Adipocyte (in vitro differentiated cells): ENCODE data around the gene DES.

Experiments used
- DNase-seq: peaks from one replicate; pipeline ENCODE4 v3.0.0-alpha.2; 2015; ENCODE audit warnings: low read depth
- H3K27me3 ChIP-seq: replicated peaks from 2 replicates; pipeline ENCODE4 v1.7.0; 2013; ENCODE audit warnings: mild to moderate bottlenecking, low read length, moderate library complexity; ENCODE audit not compliant: control insufficient read depth, insufficient read depth
- H3K36me3 ChIP-seq: 2 replicates; pipeline ENCODE4 v1.7.0; 2013; ENCODE audit warnings: low read length, mild to moderate bottlenecking, moderate library complexity; ENCODE audit not compliant: control insufficient read depth, insufficient read depth, severe bottlenecking
- H3K4me1 ChIP-seq: 2 replicates; pipeline ENCODE4 v1.7.0; 2013; ENCODE audit warnings: mild to moderate bottlenecking, low read length, moderate library complexity; ENCODE audit not compliant: control insufficient read depth, insufficient read depth
- H3K4me3 ChIP-seq: 2 replicates; pipeline ENCODE4 v1.7.0; 2013; ENCODE audit warnings: mild to moderate bottlenecking, low read length, moderate library complexity
- H3K9ac ChIP-seq: 2 replicates; pipeline ENCODE4 v1.7.0; 2013; ENCODE audit warnings: mild to moderate bottlenecking, low read length, moderate library complexity
- H3K9me3 ChIP-seq: 2 replicates; pipeline ENCODE4 v1.7.0; 2013; ENCODE audit warnings: mild to moderate bottlenecking, low read length, moderate library complexity; ENCODE audit not compliant: control insufficient read depth

The DES gene

GRCh38 chr2:219451661-219452360 is 33.6 kb downstream of the DES start:
- Histone ChIP-seq H3K27me3 (no peaks in the 10 kb centered on the region), H3K4me1 (peaks cover 28% of the 10 kb centered on the region), H3K9ac (peak overlapping the region; percentile 62), H3K9me3 (no peaks in the 10 kb centered on the region), H3K36me3 (no peaks in the 10 kb centered on the region), H3K4me3 (no peak overlapping the region)
- DNase-seq = no peak

DNA sequence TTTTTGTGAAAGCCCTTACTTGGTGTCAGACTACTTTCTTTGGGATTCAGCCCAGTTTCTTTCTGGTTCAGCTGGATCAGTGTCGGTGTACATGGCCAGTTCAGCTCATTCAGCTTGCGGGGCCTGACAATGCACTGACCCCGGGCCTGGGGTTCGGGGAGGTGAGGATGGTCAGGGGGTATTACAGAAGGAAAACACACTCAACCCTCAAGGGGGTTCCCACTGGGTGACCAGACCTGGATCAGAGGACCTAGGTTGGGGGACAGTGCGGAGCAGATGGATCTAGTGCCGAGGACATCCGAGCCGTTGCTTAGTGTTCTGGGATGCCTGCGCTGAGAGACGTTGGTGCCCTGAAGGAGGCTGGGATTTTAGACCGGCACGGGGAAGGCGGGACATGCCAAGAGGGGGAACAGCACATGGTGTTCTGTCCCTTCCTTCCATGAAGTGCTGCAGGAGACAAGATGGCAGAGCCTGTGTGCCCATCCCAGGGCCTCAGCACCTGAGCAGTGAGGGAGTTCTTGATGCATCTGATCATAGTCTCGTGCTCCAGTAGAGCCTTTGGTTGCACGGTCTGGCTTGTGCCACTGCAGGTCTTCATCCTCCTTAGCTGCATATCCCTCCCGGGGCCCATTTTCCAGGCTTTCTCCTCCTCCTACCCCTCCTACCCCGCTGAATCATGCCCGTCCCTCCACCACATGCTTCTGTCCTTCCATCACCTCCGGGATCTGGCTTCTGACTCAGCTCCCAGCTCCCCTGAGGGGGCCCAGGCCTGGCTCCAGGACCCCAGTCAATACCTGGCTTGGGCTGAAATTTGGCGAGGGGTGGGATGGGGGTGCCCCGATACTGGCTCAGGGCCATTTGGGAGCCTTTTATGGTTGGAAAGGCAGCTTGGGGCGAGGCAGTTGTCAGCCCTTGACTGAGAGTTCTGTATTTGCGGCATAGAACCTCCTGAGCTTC is 34.5 kb downstream of the DES start:
- no peaks in the 10 kb centered on the region for H3K36me3 ChIP-seq
- no peaks in the 10 kb centered on the region for H3K27me3 ChIP-seq
- H3K9me3 ChIP-seq = no peaks in the 10 kb centered on the region
- peak overlapping the region; percentile 86 for H3K9ac ChIP-seq
- peak; percentile 96 for DNase-seq
- peak overlapping the region; percentile 66 for H3K4me3 ChIP-seq
- H3K4me1 ChIP-seq = peaks cover 28% of the 10 kb centered on the region

DNA sequence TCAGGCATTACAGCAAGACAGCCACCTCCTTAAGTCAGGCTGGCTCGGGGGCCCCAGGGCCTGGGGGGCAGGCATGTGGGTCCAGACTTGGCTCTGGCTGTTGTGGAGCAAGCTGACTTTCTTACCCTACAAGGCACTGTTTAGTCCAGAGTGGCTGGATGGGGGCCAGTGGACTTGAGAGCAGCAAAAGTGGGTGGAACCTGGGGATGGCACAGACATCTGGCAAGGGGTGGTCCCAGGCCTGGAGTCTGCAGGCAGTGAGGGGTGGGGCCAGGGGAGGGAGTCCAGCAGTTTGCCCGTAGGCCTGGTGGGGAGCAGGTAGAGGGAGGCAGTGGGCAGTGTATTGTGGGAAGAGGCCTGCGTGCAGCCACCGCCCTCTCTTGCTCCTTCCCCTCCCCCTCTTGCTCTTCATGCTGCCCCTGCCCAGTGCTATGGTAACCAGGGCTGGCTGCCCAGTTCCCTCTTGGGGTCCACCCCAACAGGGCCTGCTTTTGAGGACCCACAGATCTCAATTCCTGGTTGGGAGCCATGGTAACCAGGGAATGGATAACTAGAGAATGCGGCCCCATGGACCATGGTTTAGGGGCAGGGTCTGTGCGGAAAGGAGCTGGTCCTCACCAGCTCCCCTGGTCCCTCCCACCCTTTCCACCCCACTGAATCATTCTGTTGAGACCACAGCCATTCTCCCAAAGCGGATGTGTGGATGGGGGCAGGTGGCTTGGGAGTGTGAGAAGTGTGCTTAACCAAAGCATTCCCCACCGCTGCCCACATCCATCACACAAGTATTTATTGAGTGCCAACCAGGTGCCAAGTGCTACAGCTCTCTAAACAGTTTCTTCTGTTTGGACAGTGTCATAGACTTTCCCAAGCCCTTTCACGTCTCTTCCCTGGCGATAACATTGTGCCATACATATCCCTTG is 35.8 kb downstream of the DES start:
- Histone ChIP-seq H3K4me3 (peak overlapping the region; percentile 66), H3K27me3 (no peaks in the 10 kb centered on the region), H3K36me3 (no peaks in the 10 kb centered on the region), H3K9ac (peak overlapping the region; percentile 86), H3K4me1 (peaks cover 28% of the 10 kb centered on the region), H3K9me3 (no peaks in the 10 kb centered on the region)
- peak; percentile 90 for DNase-seq

DNA sequence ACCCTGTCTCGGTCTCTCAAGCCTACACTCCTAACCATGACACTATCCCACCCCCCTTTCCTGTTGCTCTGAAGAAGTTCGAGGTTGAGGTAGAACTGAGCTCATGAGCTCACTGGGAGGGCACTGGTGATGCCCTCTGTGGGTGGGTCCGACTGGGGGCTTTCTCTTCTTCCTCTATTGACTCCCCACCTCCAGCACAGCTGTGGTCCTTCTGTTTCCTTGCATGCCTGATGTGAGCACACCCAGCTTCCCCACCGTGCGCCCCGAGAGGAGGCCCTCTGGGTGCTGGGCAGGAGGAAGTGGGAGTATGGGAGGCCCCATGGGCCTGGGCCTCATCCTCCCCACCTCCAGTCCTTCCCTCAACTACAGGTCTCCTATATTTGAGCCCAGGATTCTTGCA is 37.4 kb downstream of the DES start:
- DNase-seq = no peak
- Histone ChIP-seq H3K9me3 (no peaks in the 10 kb centered on the region), H3K9ac (no peak overlapping the region), H3K4me1 (peaks cover 40% of the 10 kb centered on the region), H3K36me3 (no peaks in the 10 kb centered on the region), H3K27me3 (no peaks in the 10 kb centered on the region), H3K4me3 (no peak overlapping the region)

GRCh38 chr2:219457784-219458369 is 39.7 kb downstream of the DES start:
- no peaks in the 10 kb centered on the region for H3K27me3 ChIP-seq
- H3K4me1 ChIP-seq = peaks cover 34% of the 10 kb centered on the region
- DNase-seq = no peak
- no peaks in the 10 kb centered on the region for H3K36me3 ChIP-seq
- no peak overlapping the region for H3K4me3 ChIP-seq
- no peaks in the 10 kb centered on the region for H3K9me3 ChIP-seq
- H3K9ac ChIP-seq = no peak overlapping the region

- H3K4me1 ChIP-seq = peaks cover 23% of the 10 kb centered on the region
- H3K36me3 ChIP-seq = peaks cover under 1% of the 10 kb centered on the region
- no peaks in the 10 kb centered on the region for H3K9me3 ChIP-seq
- H3K4me3 ChIP-seq = no peak overlapping the region
- no peak for DNase-seq
- H3K27me3 ChIP-seq = no peaks in the 10 kb centered on the region
- peak overlapping the region; percentile 62 for H3K9ac ChIP-seq
Observed at GRCh38 chr2:219458996-219459395, 40.8 kb downstream of the DES start.

GRCh38 chr2:219459460-219460311 is 41.5 kb downstream of the DES start:
- Histone ChIP-seq H3K4me1 (peaks cover 20% of the 10 kb centered on the region), H3K27me3 (no peaks in the 10 kb centered on the region), H3K9me3 (no peaks in the 10 kb centered on the region), H3K36me3 (peaks cover 7% of the 10 kb centered on the region), H3K9ac (peak overlapping the region; percentile 62), H3K4me3 (no peak overlapping the region)
- DNase-seq = peak; percentile 81

DNA sequence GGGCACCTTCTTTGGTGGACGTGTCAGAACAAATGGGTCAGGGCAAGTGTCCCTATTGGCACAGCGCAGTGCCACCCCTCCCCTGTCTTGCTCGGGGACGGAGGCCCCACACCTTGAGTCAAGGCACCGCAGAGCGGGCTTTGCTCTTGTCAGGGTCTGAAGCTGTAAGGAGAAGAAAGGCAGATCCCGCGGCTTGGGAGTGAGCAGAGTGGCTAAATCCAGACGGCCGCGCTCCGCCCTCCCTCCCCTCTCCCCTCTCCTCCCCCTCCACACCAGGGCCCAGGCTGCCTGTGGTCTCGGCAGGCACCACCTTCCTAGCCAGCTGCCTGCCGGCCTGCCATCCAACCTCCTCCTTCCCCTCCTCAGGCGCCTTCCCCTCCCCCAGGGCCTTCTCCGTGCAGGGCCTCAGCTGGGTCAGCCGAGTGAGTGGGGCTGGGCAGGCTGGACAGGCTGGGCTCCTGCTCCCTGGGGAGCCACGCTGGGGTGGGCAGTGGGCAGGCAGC is 42.3 kb downstream of the DES start:
- peak; percentile 69 for DNase-seq
- Histone ChIP-seq H3K4me3 (no peak overlapping the region), H3K27me3 (no peaks in the 10 kb centered on the region), H3K9ac (peak overlapping the region; percentile 62), H3K36me3 (peaks cover 8% of the 10 kb centered on the region), H3K9me3 (no peaks in the 10 kb centered on the region), H3K4me1 (peaks cover 20% of the 10 kb centered on the region)

GRCh38 chr2:219461047-219461514 is 42.9 kb downstream of the DES start:
- H3K9me3 ChIP-seq = no peaks in the 10 kb centered on the region
- no peak for DNase-seq
- no peak overlapping the region for H3K4me3 ChIP-seq
- H3K27me3 ChIP-seq = no peaks in the 10 kb centered on the region
- H3K9ac ChIP-seq = no peak overlapping the region
- H3K36me3 ChIP-seq = peaks cover 8% of the 10 kb centered on the region
- peaks cover 20% of the 10 kb centered on the region for H3K4me1 ChIP-seq

DNA sequence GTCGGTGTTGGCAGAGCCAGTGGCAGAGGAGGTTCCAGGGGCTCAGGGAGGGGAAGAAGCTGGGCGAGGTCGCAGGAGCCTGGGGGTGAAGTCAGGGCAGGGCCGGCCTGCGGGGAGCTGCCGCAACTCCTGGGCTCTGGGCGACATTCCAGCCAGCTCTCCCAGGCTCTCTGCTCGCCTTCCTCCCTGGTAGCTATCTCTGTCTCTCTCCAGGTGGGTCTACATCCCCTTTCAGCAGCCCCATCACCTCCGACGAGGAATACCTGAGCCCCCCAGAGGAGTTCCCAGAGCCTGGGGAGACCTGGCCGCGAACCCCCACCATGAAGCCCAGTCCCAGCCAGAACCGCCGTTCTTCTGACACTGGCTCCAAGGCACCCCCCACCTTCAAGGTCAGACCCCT is 43.5 kb downstream of the DES start:
- no peak overlapping the region for H3K4me3 ChIP-seq

More for the DNA sequence above, 43.5 kb downstream of the DES start:
- Histone ChIP-seq H3K36me3 (peaks cover 12% of the 10 kb centered on the region), H3K4me1 (peaks cover 20% of the 10 kb centered on the region), H3K9me3 (no peaks in the 10 kb centered on the region), H3K9ac (no peak overlapping the region), H3K27me3 (no peaks in the 10 kb centered on the region)
- DNase-seq = no peak
